Middle frontal gyrus (tissue), 1 donor: ENCODE data around the gene OXER1.
A peak's percentile ranks its signal among the peaks of the same experiment; 100 is the strongest.

Experiments
- DNase-seq: peaks from one replicate; pipeline ENCODE4 v3.0.0-alpha.2; 2015; ENCODE audit warnings: low spot score; ENCODE audit errors: extremely low spot score

The OXER1 gene

GRCh38 chr2:42764096-42764495, at the start of gene OXER1:
Gene OXER1 (minus strand): TSS chr2:42764135. CDS start chr2:42764062, 73 bp downstream.
- no peak for DNase-seq

- no peak for DNase-seq
Measured at GRCh38 chr2:42812899-42813479, 49.1 kb upstream of the OXER1 start.

GRCh38 chr2:42810971-42811811, 47.3 kb upstream of the OXER1 start:
- no peak for DNase-seq

GRCh38 chr2:42810121-42810970, 46.4 kb upstream of the OXER1 start:
- peak; percentile 94 for DNase-seq

GRCh38 chr2:42809819-42810120, 45.8 kb upstream of the OXER1 start:
- no peak for DNase-seq

GRCh38 chr2:42809131-42809818, 45.3 kb upstream of the OXER1 start:
- DNase-seq: no peak

- DNase-seq: no peak
Measured at GRCh38 chr2:42808301-42808700, 44.4 kb upstream of the OXER1 start.

GRCh38 chr2:42806786-42807185, 42.9 kb upstream of the OXER1 start:
- DNase-seq: no peak

- no peak for DNase-seq
Measured at GRCh38 chr2:42804891-42805290, 41.0 kb upstream of the OXER1 start.

- DNase-seq: no peak
Measured at GRCh38 chr2:42804338-42804737, 40.4 kb upstream of the OXER1 start.

- DNase-seq: no peak
Measured at GRCh38 chr2:42802150-42802549, 38.2 kb upstream of the OXER1 start.

- DNase-seq: no peak
Measured at GRCh38 chr2:42801381-42801780, 37.4 kb upstream of the OXER1 start.

- DNase-seq: no peak
Measured at GRCh38 chr2:42800981-42801380, 37.0 kb upstream of the OXER1 start.

- DNase-seq: no peak
Measured at GRCh38 chr2:42800461-42800962, 36.6 kb upstream of the OXER1 start.

GRCh38 chr2:42799881-42800280, 35.9 kb upstream of the OXER1 start:
- DNase-seq: no peak

GRCh38 chr2:42797281-42797680, 33.3 kb upstream of the OXER1 start:
- DNase-seq: no peak

GRCh38 chr2:42796427-42797248, 32.7 kb upstream of the OXER1 start:
- no peak for DNase-seq

GRCh38 chr2:42795841-42796301, 31.9 kb upstream of the OXER1 start:
- DNase-seq: no peak

GRCh38 chr2:42795275-42795674, 31.3 kb upstream of the OXER1 start:
- no peak for DNase-seq

- DNase-seq: no peak
Measured at GRCh38 chr2:42794271-42795046, 30.5 kb upstream of the OXER1 start.
